Stimulated activated CD8-positive, alpha-beta memory T cell treated with anti-CD3 and anti-CD28 coated beads, Interleukin-7, amount 100 ng/mL, for 48 hours (primary cell): ENCODE data around the gene SHKBP1.
"Not testable (repeated sequence)": the region's sequence is repeated elsewhere in the genome, so short reads cannot be mapped to it uniquely, and the experiment has no call there.

Experiments
- DNase-seq, 2 donors: peaks; one replicate each; pipeline ENCODE4 v3.0.0-alpha.2; 2020; ENCODE audit warnings: low read depth in 1 of 2; ENCODE audit errors: extremely low read depth in 1 of 2

SHKBP1 gene

GRCh38 chr19:40576585-40577451 lies at the start of gene SHKBP1:
Gene SHKBP1 (plus strand): TSS chr19:40576873. CDS start chr19:40576900, 27 bp downstream.
- peak; percentile 78 to 90 for DNase-seq

GRCh38 chr19:40528078-40528477 lies 48.6 kb upstream of the SHKBP1 start:
- DNase-seq: no peak

- no peak for DNase-seq
Observed at GRCh38 chr19:40528533-40529092, 48.1 kb upstream of the SHKBP1 start.

GRCh38 chr19:40529093-40529954 lies 47.3 kb upstream of the SHKBP1 start:
- peak; percentile 69 to 77 for DNase-seq

GRCh38 chr19:40530091-40530901 lies 46.4 kb upstream of the SHKBP1 start:
- DNase-seq: no peak

GRCh38 chr19:40533508-40533907 lies 43.2 kb upstream of the SHKBP1 start:
- DNase-seq: no peak

- no peak for DNase-seq
Observed at GRCh38 chr19:40534148-40534547, 42.5 kb upstream of the SHKBP1 start.

GRCh38 chr19:40539070-40539469 lies 37.6 kb upstream of the SHKBP1 start:
- no peak for DNase-seq

GRCh38 chr19:40542202-40542859 lies 34.3 kb upstream of the SHKBP1 start:
- no peak for DNase-seq

GRCh38 chr19:40543029-40543597 lies 33.6 kb upstream of the SHKBP1 start:
- DNase-seq: no peak

GRCh38 chr19:40546153-40546841 lies 30.4 kb upstream of the SHKBP1 start:
- not testable (repeated sequence) for DNase-seq

GRCh38 chr19:40547190-40547589 lies 29.5 kb upstream of the SHKBP1 start:
- DNase-seq: not testable (repeated sequence)

- no peak for DNase-seq
Observed at GRCh38 chr19:40547836-40548235, 28.8 kb upstream of the SHKBP1 start.

- DNase-seq: peak; percentile 57 to 73
Observed at GRCh38 chr19:40549007-40549708, 27.5 kb upstream of the SHKBP1 start.

- no peak for DNase-seq
Observed at GRCh38 chr19:40550951-40551350, 25.7 kb upstream of the SHKBP1 start.

- no peak for DNase-seq
Observed at GRCh38 chr19:40552848-40553247, 23.8 kb upstream of the SHKBP1 start.

GRCh38 chr19:40553885-40554857 lies 22.5 kb upstream of the SHKBP1 start:
- DNase-seq: no peak
